Measurements from ENCODE around the gene DET1.
"Not testable (repeated sequence)": the region's sequence is repeated elsewhere in the genome, so short reads cannot be mapped to it uniquely, and the experiment has no call there.

The DET1 gene

DNA sequence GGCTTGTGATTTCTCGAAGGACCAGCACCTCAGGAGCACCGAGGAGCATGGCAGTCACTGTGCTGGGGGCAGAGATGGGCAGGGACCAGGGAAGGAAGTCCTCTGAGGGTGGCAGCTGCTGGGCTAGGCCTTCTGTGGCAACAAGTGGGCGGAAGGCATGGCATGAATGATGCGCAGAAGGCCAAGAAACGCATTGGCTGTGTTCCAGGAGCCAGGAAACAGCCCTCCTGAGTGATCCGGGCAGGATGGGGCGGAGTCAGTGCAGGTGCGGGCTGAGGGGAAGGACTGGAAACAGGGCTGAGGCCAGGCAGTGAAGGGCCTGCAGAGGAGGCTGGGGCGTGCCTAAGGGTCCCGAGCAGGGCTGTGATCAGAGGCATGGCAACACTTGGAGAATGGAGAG lies 55.3 kb downstream of the DET1 start:
- no peak for DNase-seq

DNA sequence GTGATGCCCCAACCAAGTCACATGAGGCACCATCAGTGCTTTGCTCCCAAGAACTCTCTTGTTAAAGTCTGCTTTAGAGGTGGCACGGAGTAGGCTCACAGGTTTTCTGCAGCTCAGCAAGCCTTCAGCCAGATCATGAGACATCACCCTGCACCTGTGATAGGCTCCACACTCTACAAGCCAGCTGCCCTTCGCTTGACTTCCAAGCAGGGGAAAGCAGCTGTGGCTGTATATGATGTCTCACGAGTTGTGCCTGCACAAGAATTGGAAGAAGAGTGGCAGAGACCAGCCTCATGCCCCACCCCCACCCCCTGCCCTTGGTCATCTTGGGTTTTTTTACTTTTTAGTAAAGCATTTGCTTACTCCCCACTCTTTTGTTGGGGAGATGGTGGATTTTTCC lies 56.4 kb downstream of the DET1 start:
- no peak for DNase-seq

DNA sequence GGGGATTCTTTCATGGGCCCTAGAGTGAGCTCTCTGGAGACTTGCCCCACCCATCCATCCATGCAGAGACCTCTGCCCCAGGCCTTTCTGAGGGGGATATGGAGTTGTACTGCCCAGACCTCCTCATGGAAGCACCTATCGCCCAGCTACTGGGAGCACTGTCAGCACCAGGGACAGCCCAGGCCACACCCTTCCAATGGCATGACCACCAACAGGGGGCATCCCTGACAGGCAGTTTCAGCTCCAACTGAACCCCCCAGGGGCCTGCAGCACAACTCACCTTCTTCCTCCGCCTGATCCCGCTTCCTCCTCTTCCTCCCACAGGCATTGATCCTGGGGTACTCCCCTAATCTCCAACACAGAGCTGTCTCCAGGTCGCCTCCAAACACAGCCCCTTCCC lies 57.2 kb downstream of the DET1 start:
- DNase-seq: no peak

- DNase-seq: no peak
These were observed 58.5 kb downstream of the DET1 start for GRCh38 chr15:88487796-88488523.

- no peak for DNase-seq
These were observed 59.2 kb downstream of the DET1 start for GRCh38 chr15:88487178-88487795.

GRCh38 chr15:88484682-88485331 lies 61.7 kb downstream of the DET1 start:
- DNase-seq: no peak

GRCh38 chr15:88482263-88482662 lies 64.2 kb downstream of the DET1 start:
- no peak for DNase-seq

DNA sequence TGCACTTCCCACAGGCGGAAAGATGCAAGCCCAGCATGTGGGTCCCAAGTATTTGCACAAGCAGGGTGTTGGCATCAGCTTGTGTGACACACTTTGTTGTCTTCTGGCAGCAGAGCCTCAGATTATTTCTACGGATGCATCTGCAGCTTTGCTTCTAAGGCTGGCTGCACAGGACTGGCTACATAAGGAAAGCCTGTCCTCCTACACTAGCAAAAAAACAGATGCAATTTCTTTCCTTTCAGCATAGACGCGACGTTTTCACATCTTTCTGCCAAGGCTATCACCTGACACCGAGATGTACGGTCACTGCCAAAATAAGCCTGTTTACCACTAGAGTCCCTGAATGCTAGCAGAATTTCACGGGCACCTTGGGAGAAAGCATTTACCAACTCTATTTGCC lies 65.5 kb downstream of the DET1 start:
- no peak for DNase-seq

DNA sequence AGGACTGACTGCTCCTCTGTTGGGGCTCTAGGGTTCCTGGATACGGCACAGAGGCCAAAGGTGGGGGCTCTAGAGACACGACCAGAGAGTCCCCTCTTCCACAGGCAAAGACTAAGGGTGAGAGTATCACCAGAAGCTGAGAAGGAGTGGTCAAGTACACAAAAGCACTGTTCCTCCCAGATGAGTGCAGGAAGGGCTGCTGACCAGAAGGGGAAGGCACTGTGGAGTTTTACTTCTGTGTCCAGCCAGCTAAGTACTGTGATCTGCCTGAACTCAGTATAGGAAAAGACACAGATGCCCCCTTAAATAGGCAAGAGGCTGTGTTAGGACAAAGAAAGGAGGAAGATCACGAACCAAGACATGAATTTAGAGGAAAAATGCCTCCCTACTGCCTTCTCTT lies 67.3 kb downstream of the DET1 start:
- no peak for DNase-seq

DNA sequence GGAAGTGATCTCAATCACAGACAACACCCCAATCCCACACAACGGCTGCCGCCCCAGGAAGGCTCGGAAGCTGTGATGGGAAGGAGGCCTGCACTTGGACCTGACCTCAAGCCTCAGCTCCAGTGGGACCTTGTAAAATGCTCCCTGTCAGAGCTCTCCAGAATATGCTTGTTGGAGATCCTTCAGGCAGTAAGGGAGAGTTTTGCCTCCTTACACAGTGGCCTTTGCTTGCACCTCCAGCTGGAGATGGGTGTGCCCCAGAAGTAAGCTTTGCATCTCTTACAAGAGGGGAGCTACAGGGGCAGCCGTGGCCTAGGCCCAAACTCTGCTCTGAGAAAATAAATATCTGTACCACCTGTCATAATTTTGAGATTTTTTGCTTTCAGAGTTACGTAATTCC lies 68.6 kb downstream of the DET1 start:
- no peak for DNase-seq

DNA sequence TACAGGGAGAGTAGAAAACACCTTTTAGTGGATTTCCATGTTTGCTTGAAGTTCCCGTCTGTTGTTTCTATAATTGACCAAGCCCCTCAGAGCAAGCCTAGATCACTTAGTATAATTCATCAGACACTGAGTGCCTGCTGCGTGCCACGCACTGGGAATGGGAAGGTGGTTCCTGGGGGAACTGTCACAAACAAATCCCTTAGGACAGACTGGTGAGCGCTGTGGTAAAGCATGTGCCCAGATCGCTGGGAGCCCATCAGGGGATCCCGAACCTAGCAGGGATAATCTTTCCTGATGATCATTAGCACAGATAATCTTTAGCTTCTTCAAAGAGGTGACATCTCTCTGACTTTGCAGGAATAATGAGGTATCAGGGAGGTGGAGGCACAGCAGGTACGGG lies 69.4 kb downstream of the DET1 start:
- no peak for DNase-seq

DNA sequence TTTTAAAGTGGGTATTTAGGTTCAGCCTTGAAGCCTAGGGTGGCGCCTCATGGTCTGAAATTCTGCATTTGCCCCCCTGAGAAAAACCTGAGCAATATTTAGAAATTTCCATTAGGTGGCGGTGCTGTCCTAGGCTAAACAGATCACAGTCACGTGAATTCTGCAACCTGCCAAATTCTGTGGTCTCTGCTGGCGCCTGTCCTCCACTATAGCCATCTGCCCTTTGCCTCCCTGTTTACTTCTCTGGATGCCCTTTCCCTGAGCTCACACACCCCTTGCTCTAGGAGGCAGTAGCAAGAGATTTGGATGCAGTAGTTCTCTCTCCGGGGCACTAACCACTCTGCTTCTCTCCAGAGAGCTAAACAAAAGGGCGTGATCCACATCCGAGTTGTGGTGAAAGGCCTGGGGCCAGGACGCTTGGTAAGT lies 69.8 kb downstream of the DET1 start:
- no peak for DNase-seq

GRCh38 chr15:88473661-88474293 lies 72.7 kb downstream of the DET1 start:
- not testable (repeated sequence) for DNase-seq

- DNase-seq: no peak
These were observed 74.3 kb downstream of the DET1 start for GRCh38 chr15:88472225-88472624.

GRCh38 chr15:88470625-88471372 lies 75.7 kb downstream of the DET1 start:
- DNase-seq: no peak

DNA sequence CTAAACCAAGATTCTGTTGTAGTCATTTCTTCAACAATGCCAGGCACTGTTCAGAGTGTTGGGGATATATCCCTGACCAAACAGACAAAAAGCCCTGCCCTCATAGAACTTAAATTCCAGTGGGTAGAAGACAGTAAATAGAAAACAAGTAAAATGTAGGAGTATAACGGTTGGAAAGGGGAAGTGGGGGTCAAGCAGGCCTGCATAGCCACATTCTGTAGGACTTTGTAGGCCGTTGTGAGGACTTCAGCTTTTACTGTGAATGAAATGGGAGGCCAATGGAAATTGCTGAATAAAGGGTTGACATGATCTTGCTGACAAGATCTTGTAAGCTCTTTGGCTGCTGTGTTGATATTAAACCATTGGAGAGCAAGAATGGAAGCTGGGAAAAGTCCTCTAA lies 77.2 kb downstream of the DET1 start:
- no peak for DNase-seq

- DNase-seq: not testable (repeated sequence)
These were observed 77.8 kb downstream of the DET1 start for GRCh38 chr15:88468721-88469120.

DNA sequence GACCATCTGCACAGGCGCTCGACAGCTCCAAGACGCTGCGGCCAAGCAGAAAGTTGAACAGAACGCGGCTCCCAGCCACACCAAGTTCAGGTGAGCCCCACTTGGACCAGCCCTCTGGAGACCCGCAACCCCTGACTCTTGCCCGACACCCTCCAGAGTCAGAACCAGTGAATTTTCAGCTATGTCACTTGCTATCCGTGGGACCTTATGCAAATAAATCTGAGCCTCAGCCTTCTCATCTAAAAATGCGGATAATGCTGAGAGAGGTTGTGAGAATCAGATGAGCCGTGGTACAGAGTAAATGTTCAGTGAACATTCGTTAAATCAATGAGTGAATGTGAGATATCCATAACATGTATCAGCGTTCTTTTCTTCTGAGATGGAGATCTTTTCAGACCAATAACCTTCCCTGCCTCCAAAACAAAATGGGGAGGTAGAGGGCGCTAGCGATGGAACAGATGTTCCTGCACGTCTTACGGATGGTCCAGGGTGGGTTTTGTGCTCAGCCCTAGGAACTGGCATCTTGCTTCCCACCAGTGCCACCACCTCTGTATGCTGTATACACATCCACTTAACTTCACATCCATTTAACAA lies 78.4 kb downstream of the DET1 start:
- DNase-seq: no peak

DNA sequence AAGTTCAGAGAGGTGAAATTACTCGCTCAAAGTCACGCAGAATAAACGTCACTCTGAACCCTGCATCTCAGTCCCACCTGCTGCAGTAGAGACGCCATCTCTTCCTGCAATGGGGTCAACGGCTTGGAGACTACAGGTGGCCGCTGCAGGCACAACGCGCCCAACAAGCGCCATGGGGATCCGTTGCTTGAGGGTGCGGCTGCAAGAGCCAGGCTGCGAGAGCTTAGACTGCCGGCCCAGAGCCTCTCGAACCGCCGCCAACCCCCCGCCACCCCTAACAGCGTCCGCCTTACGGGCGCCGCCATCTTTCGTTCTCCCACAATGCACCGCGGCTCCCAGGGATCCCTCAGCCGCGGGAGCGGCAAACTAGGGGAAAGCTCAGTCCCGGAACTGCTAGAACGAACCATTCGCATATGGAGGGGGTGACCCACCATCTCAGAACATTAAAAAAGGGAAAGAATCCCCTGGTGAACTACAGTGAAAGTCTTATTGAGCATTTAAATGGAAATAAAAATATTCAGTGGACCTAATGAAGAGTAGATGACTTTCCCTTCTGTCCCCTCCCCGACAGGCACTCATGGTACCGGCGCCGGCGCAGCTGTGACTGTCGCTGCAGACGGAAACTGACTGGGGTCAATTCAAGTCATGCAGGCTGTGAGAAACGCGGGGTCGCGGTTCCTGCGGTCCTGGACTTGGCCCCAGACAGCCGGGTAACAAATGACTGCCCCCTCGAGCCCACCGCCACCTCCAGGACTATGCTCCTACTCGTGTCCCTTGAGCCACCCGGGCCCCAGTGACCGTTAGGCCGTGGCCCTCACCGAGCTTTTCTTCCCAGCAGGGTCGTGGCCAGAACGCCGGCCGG lies 79.2 kb downstream of the DET1 start, which contains the start of the genes MRPL46 and MRPS11:
MRPL46 (minus strand) TSS at position 316 of the 862 bp plus-strand sequence; CDS start at position 305, 11 bp downstream.
MRPS11 (plus strand) TSS at position 636 of the 862 bp plus-strand sequence; CDS start at position 646, 10 bp downstream.
- peak; percentile 82 for DNase-seq

DNA sequence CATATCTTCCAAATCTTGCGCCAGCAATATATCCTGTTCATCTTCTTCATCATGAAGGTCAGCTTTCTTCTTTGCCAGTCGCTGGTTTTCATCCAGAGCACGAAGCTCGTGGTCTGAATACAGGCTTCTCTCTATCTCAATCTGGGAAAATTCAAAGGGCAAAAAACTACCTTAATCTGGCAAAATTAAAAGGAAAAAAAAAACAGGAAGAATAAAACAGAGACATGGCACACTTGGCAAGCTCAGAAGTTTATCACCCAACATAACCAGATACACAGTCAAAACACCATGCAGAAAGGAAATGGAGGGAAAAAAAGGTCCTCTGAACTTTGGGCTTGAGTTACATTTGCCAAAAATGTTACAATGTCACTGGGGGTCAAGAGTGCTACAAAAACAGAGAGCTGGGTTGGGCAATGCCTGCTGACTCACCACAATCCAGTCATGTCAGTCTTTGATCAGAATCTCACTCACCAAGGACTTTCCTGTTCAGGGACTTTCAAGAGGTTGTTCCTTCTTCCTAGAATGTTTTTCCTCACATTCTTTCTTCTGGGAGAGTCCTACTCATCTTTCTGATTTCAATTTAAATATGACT lies 80.8 kb downstream of the DET1 start:
- no peak for DNase-seq
